ENCODE measurements around the gene HS2ST1.
A peak's percentile ranks its signal among the peaks of the same experiment; 100 is the strongest.

HS2ST1 gene

GRCh38 chr1:87117761-87118368 is 203.4 kb downstream of the HS2ST1 start:
- no peak for DNase-seq

DNA sequence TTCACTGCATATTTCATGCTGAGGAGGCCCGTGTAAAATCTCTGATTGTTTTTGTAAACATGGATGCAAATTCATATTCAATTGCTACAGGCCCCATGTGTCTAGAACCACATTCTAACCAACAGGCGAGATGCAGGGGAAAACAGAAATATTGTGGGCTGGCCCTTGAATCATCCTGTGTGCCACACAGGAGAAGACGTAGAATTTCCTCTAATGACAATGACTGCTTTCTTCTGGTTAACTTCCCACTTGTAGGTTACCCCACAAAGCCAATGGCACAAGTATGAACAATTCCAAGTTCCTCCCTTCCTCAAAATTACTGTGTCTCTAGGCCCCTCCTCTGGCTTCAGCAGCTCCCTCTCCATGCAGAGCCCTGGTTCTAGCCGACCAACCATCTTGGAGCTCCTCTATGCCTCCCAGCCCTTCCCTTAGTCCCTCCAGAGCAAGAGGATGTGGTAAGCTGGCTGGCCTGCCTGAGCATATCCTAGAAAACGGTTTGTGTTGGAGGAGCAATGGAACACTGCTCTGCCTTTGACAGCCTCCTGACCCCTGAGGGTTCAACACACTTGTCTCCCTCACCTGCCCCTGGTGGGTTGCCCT is 205.2 kb downstream of the HS2ST1 start:
- DNase-seq: no peak

- no peak for DNase-seq
Observed at GRCh38 chr1:87120779-87121178, 206.3 kb downstream of the HS2ST1 start.

- no peak for DNase-seq
Observed at GRCh38 chr1:87121711-87122163, 207.3 kb downstream of the HS2ST1 start.

DNA sequence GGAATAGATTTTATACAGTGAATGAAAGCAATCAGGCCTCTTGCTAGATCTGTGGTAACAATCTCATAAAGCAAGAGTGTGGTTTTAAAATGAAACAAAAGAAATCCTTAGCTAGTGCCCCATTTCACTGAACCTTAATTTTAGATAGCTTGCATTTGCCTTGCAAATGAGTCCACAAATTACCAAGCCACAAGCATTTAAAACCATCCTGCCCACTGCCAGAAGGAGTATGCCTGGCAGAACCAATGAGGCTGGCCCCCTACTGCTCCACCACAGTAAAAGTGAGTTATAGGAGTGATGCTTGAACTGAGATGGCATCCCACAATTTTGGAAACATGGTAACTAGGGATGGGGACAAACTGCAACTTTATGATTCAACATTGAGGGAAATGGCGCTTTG is 207.8 kb downstream of the HS2ST1 start:
- DNase-seq: no peak

DNA sequence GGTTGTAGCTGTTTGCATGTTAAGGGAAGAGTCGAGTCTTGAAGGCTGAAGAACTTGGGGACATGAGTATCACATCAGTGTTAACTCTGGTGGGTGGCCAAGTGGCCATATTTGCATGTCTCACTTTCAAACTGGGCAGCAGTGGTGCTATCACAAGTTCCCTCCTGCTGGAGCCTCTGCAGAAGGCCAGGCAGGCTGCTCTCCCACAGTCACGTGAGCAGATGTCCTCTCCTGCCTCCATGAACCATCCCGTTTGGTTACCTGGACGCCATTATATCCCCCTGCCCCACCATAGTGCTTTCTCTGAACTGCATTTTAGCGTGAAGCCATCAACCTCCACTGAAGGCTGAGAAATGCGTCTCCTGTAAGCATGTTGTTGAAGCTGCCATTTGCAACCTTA is 209.2 kb downstream of the HS2ST1 start:
- no peak for DNase-seq

GRCh38 chr1:87126886-87127505 is 212.6 kb downstream of the HS2ST1 start:
- DNase-seq: no peak

DNA sequence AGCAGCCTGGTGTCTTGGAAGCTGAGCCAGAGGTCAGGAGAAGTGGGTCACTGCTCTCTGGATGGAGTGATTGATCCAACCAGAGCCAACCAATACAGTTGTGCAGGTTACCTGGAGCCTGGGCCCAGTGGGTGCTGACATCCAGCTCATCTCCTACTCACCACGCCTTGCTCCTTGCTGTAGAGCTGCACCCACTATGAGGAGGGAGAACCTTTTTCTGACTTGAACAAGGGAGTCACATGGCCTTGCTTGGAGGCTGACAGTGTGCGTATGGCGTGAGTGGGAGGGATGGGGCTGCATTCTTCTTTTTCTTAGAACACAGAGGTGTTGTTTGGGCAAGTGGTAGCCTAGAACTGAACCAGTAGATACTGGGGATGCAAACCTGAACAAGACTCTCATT is 213.1 kb downstream of the HS2ST1 start:
- no peak for DNase-seq

- DNase-seq: no peak
Observed at GRCh38 chr1:87129038-87129437, 214.6 kb downstream of the HS2ST1 start.

DNA sequence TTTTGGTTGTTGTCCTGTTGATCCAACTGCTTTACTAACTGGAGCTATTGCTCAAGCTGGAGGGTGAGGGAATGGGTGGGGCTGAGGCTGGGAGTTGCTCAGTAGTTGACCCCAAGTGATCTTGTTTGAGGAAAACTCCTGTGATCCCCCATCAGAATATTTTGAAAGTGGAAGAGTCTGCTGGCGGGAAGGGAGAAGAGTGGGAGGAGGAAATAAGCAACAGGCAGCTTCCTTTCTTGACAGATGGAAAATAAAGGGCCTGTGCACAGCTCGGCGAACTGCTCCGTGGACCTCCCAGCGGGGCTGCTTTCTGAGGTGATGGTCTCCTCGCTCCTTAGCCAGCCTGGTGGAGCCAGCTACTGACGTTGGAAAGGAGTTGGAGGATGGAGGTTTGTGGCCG is 215.2 kb downstream of the HS2ST1 start:
- DNase-seq: no peak

DNA sequence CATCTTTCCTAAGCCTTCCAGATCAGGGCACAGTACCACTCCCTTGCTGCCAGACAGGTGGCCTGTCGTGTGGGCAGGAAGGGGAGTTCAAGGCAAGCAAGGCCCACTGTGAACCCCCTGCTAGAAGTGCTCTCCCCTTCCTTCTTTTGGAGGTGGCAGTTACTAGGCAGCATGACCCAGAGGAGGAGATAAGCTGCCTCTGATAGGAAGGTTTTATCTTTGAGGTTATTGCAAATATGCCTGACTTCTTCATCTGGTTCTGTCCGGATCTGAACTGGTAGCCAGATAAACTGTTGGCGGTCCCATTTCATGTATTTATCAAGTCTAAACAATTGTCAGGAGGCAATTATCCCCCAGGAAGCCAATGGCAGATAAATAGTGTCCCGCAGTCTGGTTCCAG is 216.0 kb downstream of the HS2ST1 start:
- DNase-seq: no peak

- DNase-seq: peak; percentile 79 to 84
Observed at GRCh38 chr1:87131809-87132283, 217.4 kb downstream of the HS2ST1 start.

DNA sequence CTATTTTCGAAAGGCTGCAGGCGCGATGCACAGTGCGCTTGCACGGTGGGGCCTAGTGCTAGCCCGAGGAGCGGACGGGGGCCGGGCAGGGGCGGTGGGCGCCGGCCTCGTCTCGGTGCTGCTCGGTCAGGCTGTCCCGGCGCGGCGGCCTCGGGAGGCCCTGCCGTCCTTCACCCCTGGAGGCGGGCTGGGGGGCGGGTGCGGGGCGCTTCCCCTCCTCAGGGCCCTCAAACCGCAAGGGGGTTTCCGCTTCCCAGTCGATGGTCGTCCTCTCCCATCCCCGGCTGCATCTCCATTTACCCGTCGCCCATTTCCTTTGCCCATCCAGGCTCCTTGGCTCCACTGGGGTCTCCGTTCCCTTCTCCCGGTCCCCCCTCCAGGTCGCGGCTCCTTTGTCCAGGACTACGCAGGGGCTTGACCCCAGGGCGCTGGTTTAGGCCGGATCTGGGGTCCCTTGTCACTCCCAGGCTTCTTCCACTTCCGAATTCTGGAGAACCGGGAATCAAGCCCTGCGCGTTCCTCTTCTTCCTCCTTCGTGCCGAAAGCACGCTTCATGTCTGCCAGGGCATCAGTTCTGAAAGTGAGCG is 217.9 kb downstream of the HS2ST1 start:
- no peak for DNase-seq

- DNase-seq: peak; percentile 53 to 78
Observed at GRCh38 chr1:87134061-87134460, 219.6 kb downstream of the HS2ST1 start.

GRCh38 chr1:87134625-87135328 is 220.3 kb downstream of the HS2ST1 start:
- DNase-seq: peak; percentile 14 to 74

DNA sequence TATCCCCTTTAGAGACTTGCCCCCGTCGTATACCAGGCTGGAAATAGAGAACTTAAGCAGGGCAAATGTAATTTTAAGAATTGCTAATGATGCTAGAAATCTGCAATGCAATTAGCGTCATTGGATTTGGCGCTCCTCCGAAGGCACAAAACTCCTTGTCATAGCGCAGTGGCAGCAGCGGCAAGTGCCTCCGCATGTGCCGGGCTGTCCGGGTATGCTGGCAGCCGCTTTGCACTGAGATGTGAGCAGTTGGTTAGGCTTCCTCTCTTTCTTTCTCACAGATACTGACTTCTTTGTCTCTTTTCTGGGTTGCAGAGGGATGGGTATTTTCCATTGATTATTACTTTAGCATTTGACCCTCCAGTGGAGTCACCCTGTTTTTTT is 220.9 kb downstream of the HS2ST1 start:
- DNase-seq: peak; percentile 19 to 54

- no peak for DNase-seq
Observed at GRCh38 chr1:87136607-87137341, 222.3 kb downstream of the HS2ST1 start.

DNA sequence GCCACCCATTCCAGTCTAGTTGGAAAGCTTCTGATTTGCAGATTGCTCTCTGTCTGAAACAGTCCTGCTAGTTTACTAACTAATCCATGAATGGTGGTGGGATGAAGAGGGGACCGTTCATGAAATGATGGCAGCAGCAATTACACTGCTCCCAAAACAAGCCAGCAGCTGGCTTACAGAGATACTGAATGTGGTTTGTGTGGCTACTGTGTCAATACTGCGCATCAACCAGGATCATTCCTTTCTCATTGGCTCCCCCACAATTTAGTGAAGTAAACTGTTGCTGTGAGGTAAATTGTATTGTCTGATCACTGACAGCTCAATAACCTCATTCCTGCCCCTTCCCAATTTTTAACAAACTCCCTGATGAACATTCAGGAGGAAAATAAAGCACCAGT is 222.9 kb downstream of the HS2ST1 start:
- DNase-seq: no peak

GRCh38 chr1:87140831-87141540 is 226.6 kb downstream of the HS2ST1 start:
- no peak for DNase-seq

- no peak for DNase-seq
Observed at GRCh38 chr1:87141556-87141955, 227.1 kb downstream of the HS2ST1 start.

DNA sequence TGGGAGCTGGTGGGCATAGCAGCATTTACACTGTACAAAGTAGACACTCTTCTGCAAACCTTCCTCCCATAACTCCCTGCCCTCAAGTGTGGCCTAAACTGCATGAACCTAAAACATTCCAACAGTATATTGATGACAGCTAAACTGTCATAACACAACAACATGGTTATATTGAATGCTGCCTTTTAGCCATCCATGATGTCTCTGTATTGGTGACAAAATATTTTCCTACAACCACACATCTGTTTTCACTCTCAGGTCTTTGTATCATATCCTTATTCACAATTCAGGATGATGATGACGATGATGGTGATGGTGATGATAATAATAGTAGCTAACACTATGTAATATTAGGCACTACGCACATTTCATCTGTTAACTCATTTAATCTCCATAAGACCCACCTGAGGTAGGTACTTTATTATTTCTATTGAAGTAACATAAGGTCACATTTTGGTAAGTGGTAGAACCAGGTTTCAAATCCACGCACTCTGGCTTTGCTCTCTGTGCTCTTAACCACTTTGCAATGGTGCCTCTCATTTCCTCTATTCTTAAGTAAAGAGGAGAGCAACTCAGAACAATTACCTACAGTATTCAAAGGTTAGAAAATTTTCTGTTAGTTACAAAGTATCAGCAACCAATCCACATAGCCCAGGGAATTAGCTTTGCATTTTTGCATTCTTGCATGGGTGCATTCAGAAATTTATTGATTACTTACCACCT is 229.1 kb downstream of the HS2ST1 start:
- no peak for DNase-seq
